PC-3 (cell line): Measurements from ENCODE around the gene IQSEC3. TPM values are rescaled to one million over a fixed set of nuclear protein-coding genes. Genes with fewer than 3 reads are reported as not detected.
"Not testable (repeated sequence)": the region's sequence is repeated elsewhere in the genome, so short reads cannot be mapped to it uniquely, and the experiment has no call there.

Source experiments
- ATAC-seq: fragments of 200-7000 bp; cut with Tn5 transposase; 2 replicates; pipeline ENCODE4 v1.9.1; 2020; ENCODE audit warnings: mild to moderate bottlenecking, moderate library complexity
- BruUV-seq: library from RNA; stranded (reverse); fragments of 400-500 nt; replicated peaks from 2 replicates; lab custom pipeline; 2021; lab: Mats Ljungman, UMichigan
- CTCF ChIA-PET: fragments of 300-600 bp; sonication (Branson Sonifier 250); formaldehyde crosslinking; loops from one replicate; lab custom pipeline; 2022; ENCODE audit warnings: antibody characterized with exemption; lab: Charles Lee
- POLR2A ChIA-PET: fragments of 300-600 bp; sonication (Branson Sonifier 250); formaldehyde crosslinking; loops from one replicate; lab custom pipeline; 2022; ENCODE audit warnings: antibody characterized with exemption; ENCODE audit not compliant: unreplicated experiment; lab: Charles Lee
- DNase-seq: peaks from one replicate; pipeline ENCODE4 v3.0.0-alpha.2; 2015
- H2AFZ ChIP-seq: fragments of 300-600 bp; sonication (generic); 2 replicates; pipeline ENCODE4 v1.6.0; 2016; ENCODE audit warnings: antibody characterized with exemption, low read length
- H3F3A ChIP-seq: fragments of 300-600 bp; sonication (generic); one replicate; pipeline ENCODE4 v1.6.0; 2017; ENCODE audit warnings: antibody characterized with exemption, low read length, control low read depth, mild to moderate bottlenecking; ENCODE audit not compliant: unreplicated experiment
- H3K27ac ChIP-seq: fragments of 300-600 bp; sonication (generic); 2 replicates; pipeline ENCODE4 v1.5.1; 2016; ENCODE audit warnings: mild to moderate bottlenecking, low read length
- H3K27me3 ChIP-seq: fragments of 300-600 bp; sonication (generic); 2 replicates; pipeline ENCODE4 v1.6.1; 2016; ENCODE audit warnings: low read length, mixed read lengths
- H3K36me3 ChIP-seq: fragments of 300-600 bp; sonication (generic); 2 replicates; pipeline ENCODE4 v1.6.1; 2016; ENCODE audit warnings: low read depth, mixed run types, low read length, mixed read lengths
- H3K4me1 ChIP-seq: fragments of 300-600 bp; sonication (generic); 2 replicates; pipeline ENCODE4 v1.5.1; 2016; ENCODE audit warnings: low read length; ENCODE audit not compliant: insufficient read depth
- H3K4me2 ChIP-seq: fragments of 300-600 bp; sonication (generic); 2 replicates; pipeline ENCODE4 v1.6.0; 2016; ENCODE audit warnings: low read length
- H3K4me3 ChIP-seq: fragments of 300-600 bp; sonication (generic); 2 replicates; pipeline ENCODE4 v1.5.1; 2016; ENCODE audit warnings: mild to moderate bottlenecking, low read length, mixed read lengths
- H3K79me2 ChIP-seq: fragments of 300-600 bp; sonication (generic); 2 replicates; pipeline ENCODE4 v1.6.1; 2017; ENCODE audit warnings: low read length, mixed read lengths
- H3K9ac ChIP-seq: fragments of 300-600 bp; sonication (generic); 2 replicates; pipeline ENCODE4 v1.6.0; 2016; ENCODE audit warnings: mild to moderate bottlenecking, low read length
- H3K9me2 ChIP-seq: fragments of 300-600 bp; sonication (generic); replicated peaks from 2 replicates; pipeline ENCODE4 v1.6.1; 2016; ENCODE audit warnings: mixed run types, low read length, mixed read lengths
- H3K9me3 ChIP-seq: fragments of 300-600 bp; sonication (generic); 2 replicates; pipeline ENCODE4 v1.6.1; 2016; ENCODE audit warnings: low read length, mixed read lengths
- H4K20me1 ChIP-seq: fragments of 300-600 bp; sonication (generic); 2 replicates; pipeline ENCODE4 v1.6.1; 2016; ENCODE audit warnings: low read length, mixed read lengths
- intact Hi-C: fragments of 100-400 bp; cut with micrococcal nuclease; formaldehyde crosslinking; loops from 2 replicates; pipeline ENCODE4 v1.9.0; 2023
- total RNA-seq: library from RNA; depleted of rRNA; stranded (reverse); fragments of >200 nt; gene quantifications from 2 replicates; pipeline ENCODE4 v1.2.3, GENCODE V29; 2014

Gene IQSEC3
- total RNA-seq, 1 experiment from 2014 or later = 0.11 TPM

- BruUV-seq, H3K79me2 ChIP-seq, CTCF ChIA-PET, DNase-seq, ATAC-seq, POLR2A ChIA-PET, H3K4me3 ChIP-seq, H3K4me1 ChIP-seq, H3F3A ChIP-seq, H3K4me2 ChIP-seq, H2AFZ ChIP-seq, H3K9me3 ChIP-seq, H3K9ac ChIP-seq, H3K9me2 ChIP-seq, H3K27ac ChIP-seq, H3K36me3 ChIP-seq, intact Hi-C loops, H4K20me1 ChIP-seq: not testable (repeated sequence)
- peaks cover 29% of the 10 kb centered on the region for H3K27me3 ChIP-seq
Measured at GRCh38 chr12:72018-72417, 5.5 kb downstream of the IQSEC3 start.

- BruUV-seq, H3K4me3 ChIP-seq, H3K4me1 ChIP-seq, H3K36me3 ChIP-seq, H3K9me2 ChIP-seq, POLR2A ChIA-PET, H3K27ac ChIP-seq, H4K20me1 ChIP-seq, DNase-seq, ATAC-seq, H2AFZ ChIP-seq, H3F3A ChIP-seq, H3K9me3 ChIP-seq, CTCF ChIA-PET, H3K79me2 ChIP-seq, H3K4me2 ChIP-seq, intact Hi-C loops, H3K9ac ChIP-seq: not testable (repeated sequence)
- H3K27me3 ChIP-seq = peaks cover 30% of the 10 kb centered on the region
Measured at GRCh38 chr12:74420-75190, 8.0 kb downstream of the IQSEC3 start.

GRCh38 chr12:75541-75940 is 9.0 kb downstream of the IQSEC3 start:
- not testable (repeated sequence) for H3K36me3 ChIP-seq

GRCh38 chr12:76102-76501 is 9.5 kb downstream of the IQSEC3 start:
- H3K4me3 ChIP-seq, H3K9ac ChIP-seq, H3K9me3 ChIP-seq, intact Hi-C loops, H3K9me2 ChIP-seq, H3K36me3 ChIP-seq, BruUV-seq, ATAC-seq, H4K20me1 ChIP-seq, H3K4me2 ChIP-seq, CTCF ChIA-PET, H3F3A ChIP-seq, H3K79me2 ChIP-seq, DNase-seq, POLR2A ChIA-PET, H3K4me1 ChIP-seq, H2AFZ ChIP-seq, H3K27ac ChIP-seq: not testable (repeated sequence)
- H3K27me3 ChIP-seq = peaks cover 36% of the 10 kb centered on the region

More at GRCh38 chr12:75541-75940, 9.0 kb downstream of the IQSEC3 start:
- H3K9ac ChIP-seq, H3K9me3 ChIP-seq, H3F3A ChIP-seq, DNase-seq, H3K79me2 ChIP-seq, H2AFZ ChIP-seq, H3K4me1 ChIP-seq, H3K9me2 ChIP-seq, H3K4me3 ChIP-seq, BruUV-seq, ATAC-seq, CTCF ChIA-PET, H4K20me1 ChIP-seq, POLR2A ChIA-PET, intact Hi-C loops, H3K4me2 ChIP-seq, H3K27ac ChIP-seq: not testable (repeated sequence)
- peaks cover 35% of the 10 kb centered on the region for H3K27me3 ChIP-seq

- H4K20me1 ChIP-seq, ATAC-seq, intact Hi-C loops, H3K4me1 ChIP-seq, BruUV-seq, DNase-seq, POLR2A ChIA-PET, H2AFZ ChIP-seq, CTCF ChIA-PET, H3K27ac ChIP-seq, H3K9me2 ChIP-seq, H3K36me3 ChIP-seq, H3K4me2 ChIP-seq, H3K9ac ChIP-seq, H3K9me3 ChIP-seq, H3K4me3 ChIP-seq, H3F3A ChIP-seq, H3K79me2 ChIP-seq: not testable (repeated sequence)
- H3K27me3 ChIP-seq = peaks cover 36% of the 10 kb centered on the region
Measured at GRCh38 chr12:76551-76950, 10.0 kb downstream of the IQSEC3 start.

- DNase-seq, H3K4me3 ChIP-seq, intact Hi-C loops, H3K9me3 ChIP-seq, H3K9ac ChIP-seq, H3F3A ChIP-seq, H3K9me2 ChIP-seq, POLR2A ChIA-PET, H3K36me3 ChIP-seq, H3K4me1 ChIP-seq, H2AFZ ChIP-seq, H3K79me2 ChIP-seq, BruUV-seq, H3K4me2 ChIP-seq, ATAC-seq, H3K27ac ChIP-seq, H4K20me1 ChIP-seq, CTCF ChIA-PET: not testable (repeated sequence)
- peaks cover 38% of the 10 kb centered on the region for H3K27me3 ChIP-seq
Measured at GRCh38 chr12:77101-77719, 10.6 kb downstream of the IQSEC3 start.
